HUDEP-2 (cell line): ENCODE results near the gene DICER1.

ENCODE experiments used
- DNase-seq, 76 experiments: peaks; one replicate each; lab custom pipeline; 2025; ENCODE audit not compliant: unreplicated experiment in 76 of 76; lab: John Stamatoyannopoulos, UW

The DICER1 gene

GRCh38 chr14:95044463-95045105, 112.7 kb downstream of the DICER1 start:
- no peak for DNase-seq

- DNase-seq = no peak
Measured at GRCh38 chr14:95043732-95044462, 113.4 kb downstream of the DICER1 start.

- DNase-seq = no peak
Measured at GRCh38 chr14:95043314-95043713, 114.0 kb downstream of the DICER1 start.

- no peak for DNase-seq
Measured at GRCh38 chr14:95041477-95042020, 115.8 kb downstream of the DICER1 start.

- no peak for DNase-seq
Measured at GRCh38 chr14:95040708-95041476, 116.4 kb downstream of the DICER1 start.

- no peak for DNase-seq
Measured at GRCh38 chr14:95039993-95040348, 117.4 kb downstream of the DICER1 start.

GRCh38 chr14:95039259-95039992, 117.9 kb downstream of the DICER1 start:
- no peak for DNase-seq

- DNase-seq = no peak
Measured at GRCh38 chr14:95038521-95039250, 118.6 kb downstream of the DICER1 start.

GRCh38 chr14:95037273-95037672, 120.1 kb downstream of the DICER1 start:
- no peak for DNase-seq
